HPDE6-E6E7 (cell line): Measurements from ENCODE around the gene GFRA3.

Source experiments
- DNase-seq: peaks from one replicate; pipeline ENCODE4 v3.0.0; 2011; ENCODE audit warnings: missing footprints; ENCODE audit errors: extremely low spot score

The GFRA3 gene

GRCh38 chr5:138246822-138247221 lies 27.6 kb downstream of the GFRA3 start:
- DNase-seq, result no peak

- no peak for DNase-seq
Measured at GRCh38 chr5:138246334-138246733, 28.1 kb downstream of the GFRA3 start.

- no peak for DNase-seq
Measured at GRCh38 chr5:138245717-138246116, 28.7 kb downstream of the GFRA3 start.

GRCh38 chr5:138243794-138244193 lies 30.6 kb downstream of the GFRA3 start:
- no peak for DNase-seq

GRCh38 chr5:138241688-138242571 lies 32.5 kb downstream of the GFRA3 start:
- DNase-seq, result no peak

- no peak for DNase-seq
Measured at GRCh38 chr5:138240650-138241385, 33.6 kb downstream of the GFRA3 start.

- DNase-seq, result no peak
Measured at GRCh38 chr5:138238034-138238433, 36.4 kb downstream of the GFRA3 start.

GRCh38 chr5:138234651-138235050 lies 39.8 kb downstream of the GFRA3 start:
- DNase-seq, result no peak

- DNase-seq, result no peak
Measured at GRCh38 chr5:138233280-138233679, 41.1 kb downstream of the GFRA3 start.

- DNase-seq, result peak; percentile 37
Measured at GRCh38 chr5:138230981-138231589, 43.3 kb downstream of the GFRA3 start.

GRCh38 chr5:138230261-138230660 lies 44.2 kb downstream of the GFRA3 start:
- DNase-seq, result no peak

GRCh38 chr5:138229387-138229786 lies 45.0 kb downstream of the GFRA3 start:
- DNase-seq, result no peak

GRCh38 chr5:138226910-138227309 lies 47.5 kb downstream of the GFRA3 start:
- DNase-seq, result no peak

GRCh38 chr5:138224712-138225111 lies 49.7 kb downstream of the GFRA3 start:
- no peak for DNase-seq

- no peak for DNase-seq
Measured at GRCh38 chr5:138223532-138223931, 50.9 kb downstream of the GFRA3 start.

- DNase-seq, result no peak
Measured at GRCh38 chr5:138216799-138217198, 57.6 kb downstream of the GFRA3 start.

GRCh38 chr5:138213161-138214029 lies 61.0 kb downstream of the GFRA3 start, which contains the start of gene CDC23:
CDC23 (minus strand) TSS chr5:138213323; CDS start chr5:138213312, 11 bp downstream.
- DNase-seq, result peak; percentile 100

- DNase-seq, result peak; percentile 13
Measured at GRCh38 chr5:138212828-138213160, 61.6 kb downstream of the GFRA3 start.

- no peak for DNase-seq
Measured at GRCh38 chr5:138210985-138211384, 63.4 kb downstream of the GFRA3 start.
